ENCODE measurements around the gene GABBR2.

GABBR2 gene

DNA sequence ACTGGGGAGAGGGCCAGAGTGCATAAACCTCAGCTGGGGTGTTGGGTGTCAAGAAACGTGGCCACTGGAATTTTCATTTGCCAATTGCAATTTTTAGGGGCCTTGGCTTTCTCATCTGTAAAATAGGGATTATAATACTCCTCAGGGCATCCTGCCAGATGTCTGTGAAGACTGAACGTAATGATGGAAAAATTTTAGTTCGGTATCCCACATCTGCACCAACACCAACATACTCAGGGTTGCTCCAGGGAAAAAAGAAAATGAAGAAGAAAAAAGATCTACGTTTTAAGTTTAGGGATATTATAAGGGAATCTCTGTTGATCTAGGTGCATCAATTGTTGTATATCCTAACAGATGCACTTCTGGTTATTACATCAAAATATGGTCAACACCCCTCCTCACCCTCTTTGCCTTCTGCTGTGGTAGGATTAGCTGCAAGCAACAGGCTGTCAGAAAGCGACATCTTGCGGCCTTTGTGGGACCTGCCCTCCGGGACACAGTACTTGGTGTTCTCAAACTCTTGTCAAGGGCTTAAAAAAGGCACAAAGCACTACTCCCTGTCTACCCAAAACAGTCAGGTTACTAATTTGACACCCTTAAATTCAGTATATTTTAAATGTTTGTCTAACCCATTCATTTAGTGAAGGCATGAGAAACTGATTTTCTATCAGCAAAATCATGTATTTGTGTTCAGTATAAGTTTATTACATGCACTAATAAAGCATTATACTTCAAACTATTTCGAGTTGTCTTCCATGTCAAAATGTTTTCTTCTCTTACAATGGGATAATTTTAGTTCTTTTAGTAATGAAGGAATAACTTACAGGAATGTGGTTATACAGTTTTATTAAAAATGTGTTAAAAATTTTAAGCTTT is 445.0 kb downstream of the GABBR2 start:
- POLR2A ChIA-PET (ENCODE audit: low non-redundant PET) = no interaction called here

DNA sequence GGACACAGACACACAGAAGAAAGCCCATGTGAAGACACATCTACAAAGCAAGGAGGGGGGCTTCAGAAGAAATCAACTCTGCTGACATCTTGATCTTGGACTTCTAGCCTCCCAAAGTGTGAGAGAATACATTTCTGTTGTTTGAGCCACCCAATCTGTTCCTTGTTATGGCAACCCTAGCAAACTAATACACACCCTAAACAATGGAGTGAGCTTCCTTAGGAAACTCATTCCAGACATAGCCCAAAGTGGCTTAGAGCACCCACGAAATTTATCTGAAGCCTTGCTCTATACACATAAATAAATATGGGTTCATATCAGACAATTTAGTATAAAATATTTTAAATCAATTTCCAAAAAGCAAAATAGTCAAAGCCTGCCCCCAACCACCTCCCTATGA is 445.7 kb downstream of the GABBR2 start:
- no peak for DNase-seq (ENCODE audit: low spot score)
- POLR2A ChIA-PET (ENCODE audit: low non-redundant PET) = no interaction called here
- TF ChIP-seq, protein P1, sequence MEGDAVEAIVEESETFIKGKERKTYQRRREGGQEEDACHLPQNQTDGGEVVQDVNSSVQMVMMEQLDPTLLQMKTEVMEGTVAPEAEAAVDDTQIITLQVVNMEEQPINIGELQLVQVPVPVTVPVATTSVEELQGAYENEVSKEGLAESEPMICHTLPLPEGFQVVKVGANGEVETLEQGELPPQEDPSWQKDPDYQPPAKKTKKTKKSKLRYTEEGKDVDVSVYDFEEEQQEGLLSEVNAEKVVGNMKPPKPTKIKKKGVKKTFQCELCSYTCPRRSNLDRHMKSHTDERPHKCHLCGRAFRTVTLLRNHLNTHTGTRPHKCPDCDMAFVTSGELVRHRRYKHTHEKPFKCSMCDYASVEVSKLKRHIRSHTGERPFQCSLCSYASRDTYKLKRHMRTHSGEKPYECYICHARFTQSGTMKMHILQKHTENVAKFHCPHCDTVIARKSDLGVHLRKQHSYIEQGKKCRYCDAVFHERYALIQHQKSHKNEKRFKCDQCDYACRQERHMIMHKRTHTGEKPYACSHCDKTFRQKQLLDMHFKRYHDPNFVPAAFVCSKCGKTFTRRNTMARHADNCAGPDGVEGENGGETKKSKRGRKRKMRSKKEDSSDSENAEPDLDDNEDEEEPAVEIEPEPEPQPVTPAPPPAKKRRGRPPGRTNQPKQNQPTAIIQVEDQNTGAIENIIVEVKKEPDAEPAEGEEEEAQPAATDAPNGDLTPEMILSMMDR (conservative IDR thresholded peaks at IDR 0.05; ENCODE audit: low read depth) = no peak
- CTCF ChIA-PET = interaction anchor here (0.5 to 2.0 kb wide), 21 partner anchors 18 to 521 kb away, joined by 3 to 13 read pairs (median 4); no protein-coding TSS in a partner anchor
- H3K27ac ChIP-seq = no peak overlapping the region

More for the DNA sequence above, 445.0 kb downstream of the GABBR2 start:
- no peak overlapping the region for H3K27ac ChIP-seq
- DNase-seq (ENCODE audit: low spot score) = peak; percentile 90
- CTCF ChIA-PET = interaction anchor here (0.5 to 2.0 kb wide), 24 partner anchors 18 to 1185 kb away, joined by 3 to 13 read pairs (median 4); no protein-coding TSS in a partner anchor
- TF ChIP-seq, protein P1 (conservative IDR thresholded peaks at IDR 0.05; ENCODE audit: low read depth) = peak; percentile 100

DNA sequence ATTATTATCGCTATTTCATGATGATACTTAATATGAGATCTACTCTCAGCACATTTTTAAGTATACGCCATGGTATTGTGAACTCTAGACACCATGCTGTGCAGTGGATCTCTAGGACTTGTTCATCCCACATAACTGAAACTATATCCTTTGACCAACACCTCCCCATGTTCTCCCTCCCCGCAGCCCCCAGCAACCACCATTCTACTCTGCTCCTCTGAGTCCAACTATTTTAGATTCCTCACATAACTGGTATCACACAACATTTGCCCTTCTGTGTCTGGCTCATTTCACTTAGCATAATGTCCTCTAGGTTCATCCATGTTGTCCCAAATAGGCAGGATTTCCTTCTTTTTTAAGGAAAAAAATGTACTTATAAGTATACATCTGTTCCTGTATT is 446.7 kb downstream of the GABBR2 start:
- TF ChIP-seq, protein P1 (conservative IDR thresholded peaks at IDR 0.05; ENCODE audit: low read depth) = no peak

DNA sequence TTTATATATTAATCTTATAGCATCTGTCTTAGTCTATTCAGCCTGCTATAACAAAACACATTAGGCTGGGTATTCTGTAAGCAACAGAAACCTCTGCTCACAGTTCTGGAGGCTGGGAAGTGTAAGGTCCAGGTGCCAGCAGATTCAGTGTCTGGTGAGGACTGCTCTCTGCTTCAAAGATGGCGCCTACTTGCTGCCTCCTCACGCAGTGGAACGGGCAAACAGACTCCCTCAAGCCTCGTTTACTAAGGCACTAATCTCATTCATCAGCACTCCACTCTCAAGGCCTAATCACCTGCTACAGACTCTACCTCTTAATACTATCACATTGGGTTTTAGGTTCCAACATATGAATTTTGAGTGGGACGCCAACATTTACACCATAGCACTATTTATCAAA is 448.1 kb downstream of the GABBR2 start:
- H3K27ac ChIP-seq = no peak overlapping the region
- DNase-seq (ENCODE audit: low spot score) = no peak
- TF ChIP-seq, protein P1 (conservative IDR thresholded peaks at IDR 0.05; ENCODE audit: low read depth) = no peak
- ChIA-PET CTCF (no interaction called here), POLR2A (ENCODE audit: low non-redundant PET) (no interaction called here)

More for the DNA sequence above, 446.7 kb downstream of the GABBR2 start:
- H3K27ac ChIP-seq = no peak overlapping the region
- CTCF ChIA-PET = interaction anchor here (1.5 to 2.0 kb wide), 2 partner anchors 27 to 188 kb away, joined by 3 to 5 read pairs; no protein-coding TSS in a partner anchor
- no peak for DNase-seq (ENCODE audit: low spot score)
- POLR2A ChIA-PET (ENCODE audit: low non-redundant PET) = no interaction called here

DNA sequence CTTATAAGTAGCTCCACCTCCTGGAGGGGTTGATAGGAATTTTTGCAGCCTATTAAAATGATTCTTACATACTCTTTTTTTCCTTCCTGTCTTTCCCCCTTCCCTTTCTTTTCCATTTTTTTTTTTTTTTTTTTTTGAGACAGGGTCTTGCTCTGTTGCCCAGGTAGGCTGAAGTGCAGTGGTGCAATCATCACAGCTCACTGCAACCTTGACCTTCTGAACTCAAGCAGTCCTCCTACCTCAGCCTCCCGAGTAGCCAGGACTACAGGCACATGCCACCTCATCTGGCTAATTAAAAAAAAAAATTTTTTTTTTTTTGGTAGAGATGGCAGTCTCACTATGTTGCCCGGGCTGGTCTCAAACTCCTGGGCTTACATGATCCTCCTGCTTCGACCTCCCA is 448.9 kb downstream of the GABBR2 start:
- TF ChIP-seq, protein P1 (conservative IDR thresholded peaks at IDR 0.05; ENCODE audit: low read depth) = no peak
- ChIA-PET CTCF (interaction anchor here (0.7 kb wide), 1 partner anchor 1963 kb away, joined by 5 read pairs; no protein-coding TSS in a partner anchor), POLR2A (ENCODE audit: low non-redundant PET) (interaction anchor here (0.7 kb wide), 1 partner anchor 169 kb away, joined by 3 read pairs; no protein-coding TSS in a partner anchor)
- no peak overlapping the region for H3K27ac ChIP-seq
- no peak for DNase-seq (ENCODE audit: low spot score)

DNA sequence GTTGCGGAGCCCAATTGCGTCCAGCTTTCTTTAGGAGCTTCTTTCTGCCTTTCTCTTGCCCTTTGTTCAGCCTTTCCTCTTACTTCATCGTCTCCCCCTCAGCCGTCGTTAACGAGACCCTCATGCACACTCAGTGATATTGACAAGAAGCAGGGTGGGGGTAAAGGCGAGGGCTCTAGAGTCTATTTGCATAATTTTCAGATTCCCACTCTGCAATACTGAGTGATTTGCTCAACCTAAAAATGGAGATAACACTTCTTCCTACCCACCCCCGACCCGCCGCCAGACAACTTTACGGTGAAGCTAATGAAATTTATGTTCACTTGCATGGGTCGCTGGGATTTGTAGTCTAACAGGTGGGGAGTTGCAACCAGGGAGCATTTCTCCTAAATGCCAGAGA is 452.0 kb downstream of the GABBR2 start:
- TF ChIP-seq, protein P1 (conservative IDR thresholded peaks at IDR 0.05; ENCODE audit: low read depth) = no peak
- ChIA-PET POLR2A (ENCODE audit: low non-redundant PET) (interaction anchor here (0.6 to 1.0 kb wide), 5 partner anchors 19 to 397 kb away, joined by 3 to 6 read pairs (median 3); no protein-coding TSS in a partner anchor), CTCF (interaction anchor here (0.6 to 1.7 kb wide), 8 partner anchors 32 to 660 kb away, joined by 3 to 10 read pairs (median 6); no protein-coding TSS in a partner anchor)
- peak overlapping the region; percentile 99 for H3K27ac ChIP-seq
- DNase-seq (ENCODE audit: low spot score) = peak; percentile 52

All from RWPE1 (cell line).